H1 (cell line): ENCODE measurements around the gene CSF3. TPM values are rescaled to one million over a fixed set of nuclear protein-coding genes. Genes with fewer than 3 reads are reported as not detected.
A peak's percentile ranks its signal among the peaks of the same experiment; 100 is the strongest.

Experiments used
- CTCF ChIA-PET: fragments of 300-600 bp; sonication (Branson Sonifier 250); formaldehyde crosslinking; loops from one replicate; lab custom pipeline; 2021; ENCODE audit not compliant: partially characterized antibody; lab: Charles Lee
- POLR2A ChIA-PET: fragments of 300-600 bp; sonication (Branson Sonifier 250); formaldehyde crosslinking; loops from one replicate; lab custom pipeline; 2021; ENCODE audit warnings: inconsistent platforms; ENCODE audit not compliant: partially characterized antibody; lab: Charles Lee
- DNase-seq, 2 experiments: peaks; one replicate each; pipeline versions ENCODE4 v3.0.0 to v3.0.0-alpha.2; 2010 to 2022; ENCODE audit warnings: low spot score in 2 of 2, low read depth in 1 of 2, mixed read lengths in 1 of 2
- FAIRE-seq: peaks from 2 replicates; lab custom pipeline; 2011; peaks lifted over from hg19 to GRCh38; lab: Jason Lieb, UNC
- H2AFZ ChIP-seq: 2 replicates; pipeline ENCODE4 v1.8.1; 2012; ENCODE audit warnings: low read length, inconsistent platforms
- H2AK5ac ChIP-seq: 2 replicates; pipeline ENCODE4 v1.6.1; 2013; ENCODE audit warnings: low read depth, low read length
- H2BK120ac ChIP-seq: replicated peaks from 2 replicates; pipeline ENCODE3; 2013; ENCODE audit warnings: low read depth, low read length, inconsistent platforms
- H2BK12ac ChIP-seq: 2 replicates; pipeline ENCODE4 v1.6.1; 2013; ENCODE audit warnings: low read depth, low read length
- H2BK15ac ChIP-seq: 2 replicates; pipeline ENCODE4 v1.6.1; 2013; ENCODE audit warnings: low read length
- H2BK20ac ChIP-seq: 2 replicates; pipeline ENCODE4 v1.6.1; 2013; ENCODE audit warnings: low read length
- H2BK5ac ChIP-seq: 2 replicates; pipeline ENCODE4 v1.6.1; 2013; ENCODE audit warnings: low read depth, low read length
- H3K14ac ChIP-seq: 2 replicates; pipeline ENCODE4 v1.6.1; 2013; ENCODE audit warnings: inconsistent platforms; ENCODE audit not compliant: insufficient read length
- H3K18ac ChIP-seq: 2 replicates; pipeline ENCODE4 v1.6.1; 2013; ENCODE audit warnings: low read length; ENCODE audit errors: extremely low read depth
- H3K23ac ChIP-seq: 2 replicates; pipeline ENCODE4 v1.6.1; 2013; ENCODE audit warnings: inconsistent platforms; ENCODE audit not compliant: insufficient read length
- H3K23me2 ChIP-seq: 2 replicates; pipeline ENCODE4 v1.6.1; 2013; ENCODE audit warnings: low read depth, low read length
- H3K27ac ChIP-seq: 2 replicates; pipeline ENCODE4 v1.6.1; 2011; ENCODE audit warnings: low read depth, low read length, inconsistent platforms
- H3K27me3 ChIP-seq, 4 experiments: replicated peaks in 1 of 4; 1 replicate in 1 of 4; 2 replicates in 3 of 4; pipeline versions ENCODE4 v1.6.1 to v1.8.1; 2011 to 2013; ENCODE audit warnings: low read length in 3 of 4, mild to moderate bottlenecking in 3 of 4, inconsistent platforms in 2 of 4, mixed read lengths in 2 of 4, moderate library complexity in 1 of 4; ENCODE audit not compliant: control insufficient read depth in 3 of 4, insufficient read depth in 3 of 4; ENCODE audit errors: extremely low read depth in 1 of 4
- H3K36me3 ChIP-seq, 4 experiments: 2 replicates each; pipeline versions ENCODE4 v1.6.1 to v1.8.1; 2011 to 2013; ENCODE audit warnings: mild to moderate bottlenecking in 4 of 4, low read length in 3 of 4, moderate library complexity in 2 of 4, control low read depth in 1 of 4, inconsistent platforms in 1 of 4; ENCODE audit not compliant: insufficient read depth in 4 of 4, control insufficient read depth in 2 of 4
- H3K4ac ChIP-seq: replicated peaks from 2 replicates; pipeline ENCODE3; 2013; ENCODE audit warnings: low read length, low read depth, mixed read lengths, inconsistent platforms; ENCODE audit not compliant: insufficient read length
- H3K4me1 ChIP-seq, 4 experiments: replicated peaks in 1 of 4; 1 replicate in 1 of 4; 2 replicates in 3 of 4; pipeline versions ENCODE4 v1.6.1 to v1.8.1; 2011 to 2013; ENCODE audit warnings: low read length in 3 of 4, inconsistent platforms in 2 of 4, mixed read lengths in 1 of 4; ENCODE audit not compliant: insufficient read depth in 4 of 4, control insufficient read depth in 3 of 4
- H3K4me2 ChIP-seq, 2 experiments: 2 replicates each; pipeline versions ENCODE4 v1.6.1 to v1.8.1; 2011 to 2013; ENCODE audit warnings: low read depth in 2 of 2, low read length in 2 of 2, control low read depth in 1 of 2, inconsistent platforms in 1 of 2, mild to moderate bottlenecking in 1 of 2; ENCODE audit not compliant: insufficient read depth in 1 of 2
- H3K4me3 ChIP-seq, 4 experiments: fragments of 200-600, 300-600 bp in 1 of 4; sonication (generic), shearing (Covaris generic), sonication (Bioruptor Twin) in 1 of 4; 2 replicates each; pipeline versions ENCODE4 v1.5.1 to v1.8.1; 2011 to 2016; ENCODE audit warnings: low read length in 4 of 4, low read depth in 3 of 4, control low read depth in 2 of 4, inconsistent platforms in 2 of 4, mild to moderate bottlenecking in 2 of 4, mixed read lengths in 1 of 4, moderate library complexity in 1 of 4; ENCODE audit not compliant: insufficient read depth in 2 of 4; ENCODE audit errors: extremely low read depth in 1 of 4
- H3K56ac ChIP-seq: replicated peaks from 2 replicates; pipeline ENCODE3; 2013; ENCODE audit warnings: low read depth, mild to moderate bottlenecking, mixed read lengths, low read length, inconsistent platforms; ENCODE audit not compliant: insufficient read length
- H3K79me1 ChIP-seq: 2 replicates; pipeline ENCODE4 v1.6.1; 2013; ENCODE audit warnings: low read depth, low read length, control low read depth
- H3K79me2 ChIP-seq, 2 experiments: 2 replicates each; pipeline versions ENCODE4 v1.6.1 to v1.8.1; 2012 to 2013; ENCODE audit warnings: low read length in 2 of 2, mild to moderate bottlenecking in 2 of 2, inconsistent platforms in 1 of 2; ENCODE audit not compliant: insufficient read depth in 2 of 2, control insufficient read depth in 1 of 2
- H3K9ac ChIP-seq, 4 experiments: replicated peaks in 1 of 4; 1 replicate in 1 of 4; 2 replicates in 3 of 4; pipeline versions ENCODE4 v1.6.1 to v1.8.1; 2011 to 2013; ENCODE audit warnings: low read depth in 3 of 4, low read length in 3 of 4, control low read depth in 2 of 4, mild to moderate bottlenecking in 2 of 4, moderate library complexity in 2 of 4, inconsistent platforms in 1 of 4; ENCODE audit errors: extremely low read depth in 1 of 4
- H3K9me3 ChIP-seq, 2 experiments: 2 replicates each; pipeline versions ENCODE4 v1.6.1 to v1.8.1; 2012 to 2013; ENCODE audit warnings: mild to moderate bottlenecking in 2 of 2, moderate library complexity in 2 of 2, control low read depth in 1 of 2, inconsistent platforms in 1 of 2, low read depth in 1 of 2, low read length in 1 of 2, mixed read lengths in 1 of 2; ENCODE audit not compliant: insufficient read depth in 2 of 2
- H4K20me1 ChIP-seq, 2 experiments: replicated peaks in 1 of 2; 2 replicates each; pipeline versions ENCODE3 to v1.8.1; 2011 to 2013; ENCODE audit warnings: inconsistent platforms in 2 of 2, low read length in 2 of 2, mild to moderate bottlenecking in 1 of 2; ENCODE audit not compliant: insufficient read depth in 2 of 2, control insufficient read depth in 1 of 2
- H4K5ac ChIP-seq: 2 replicates; pipeline ENCODE4 v1.6.1; 2013; ENCODE audit warnings: low read length, low read depth, mixed read lengths, inconsistent platforms; ENCODE audit not compliant: insufficient read length
- H4K8ac ChIP-seq: 2 replicates; pipeline ENCODE4 v1.8.0; 2013; ENCODE audit warnings: mild to moderate bottlenecking, moderate library complexity, low read length, inconsistent platforms; ENCODE audit not compliant: insufficient read depth; ENCODE audit errors: extremely low read depth
- H4K91ac ChIP-seq: replicated peaks from 2 replicates; pipeline ENCODE3; 2013; ENCODE audit warnings: low read length, mixed read lengths, inconsistent platforms; ENCODE audit not compliant: insufficient read length
- NRF1 ChIP-seq: IDR thresholded peaks from 2 replicates; pipeline ENCODE4 v1.6.1; 2011; ENCODE audit warnings: mild to moderate bottlenecking, low read depth, low read length, improper control_type of control experiment
- SIN3A ChIP-seq, 2 experiments: IDR thresholded peaks in 1 of 2; conservative IDR thresholded peaks in 1 of 2; 2 replicates each; pipeline ENCODE4 v1.6.1; 2011 to 2012; ENCODE audit warnings: low read length in 2 of 2, improper control_type of control experiment in 1 of 2, low read depth in 1 of 2, mild to moderate bottlenecking in 1 of 2
- WGBS, 2 experiments: shearing (Covaris generic) in 1 of 2; methylation state at CpG; one replicate each; pipeline versions ENCODE4 v1.1.6 to v1.1.7; 2013 to 2015; ENCODE audit warnings: low lambda C conversion rate in 2 of 2, mixed read lengths in 2 of 2, inconsistent platforms in 1 of 2, low coverage in 1 of 2, missing lambda C conversion rate in 1 of 2; ENCODE audit not compliant: insufficient replicate concordance in 2 of 2, insufficient coverage in 1 of 2, insufficient read length in 1 of 2; ENCODE audit errors: extremely low coverage in 1 of 2, missing lambda C conversion rate in 1 of 2; 5-methylcytosine and 5-hydroxymethylcytosine counted together
- polyA plus RNA-seq, 7 experiments: library from polyadenylated mRNA; depleted of rRNA in 3 of 7; stranded (reverse) in 5 of 7; unstranded in 2 of 7; fragments of >200 nt in 5 of 7; fragments of 200-250 nt in 2 of 7; gene quantifications; 1 replicate in 5 of 7; 2 replicates in 1 of 7; 4 replicates in 1 of 7; pipeline versions ENCODE4 v1.2.1 to v1.2.3, GENCODE V29; 2011 to 2013; ENCODE audit warnings: missing spikeins in 2 of 7, mixed read lengths in 2 of 7
- total RNA-seq: library from RNA; stranded (reverse); fragmentation: NEBNext Ultra II Directional; extraction: Animal tissue kit (Norgen Biotek cat#: 25700); gene quantifications from 2 replicates; pipeline ENCODE4 v1.2.1, GENCODE V29; 2021

Gene CSF3
- total and polyA plus RNA-seq, 2 of the 8 experiments (the other 6 are each of a cell fraction or from before 2014, with no cell fraction given) = 0.03 TPM; not detected in 1

GRCh38 chr17:40014375-40014980, 762 bp upstream of the CSF3 start:
- no peak for DNase-seq
- POLR2A ChIA-PET = interaction anchor here (0.7 to 4.6 kb wide), 6 partner anchors 11 to 99 kb away, joined by 3 to 42 read pairs (median 5); partner anchors contain the start of gene PSMD3
- no peak; a peak in 1 of 4 replicates for TF ChIP-seq SIN3A (conservative IDR thresholded peaks at IDR 0.05 in 1 of 2, IDR thresholded peaks at IDR 0.05 in 1 of 2; ENCODE audit: low read depth in 1 of 2, low read length in 2 of 2)
- TF ChIP-seq NRF1 = no peak

More at GRCh38 chr17:40014375-40014980, 762 bp upstream of the CSF3 start:
- H3K4me3 ChIP-seq = no peak overlapping the region
- CTCF ChIA-PET = interaction anchor here (0.7 to 15.0 kb wide), 27 partner anchors 13 to 302 kb away, joined by 3 to 428 read pairs (median 4); partner anchors contain the start of gene NR1D1
- H4K91ac ChIP-seq = no peak overlapping the region
- no peaks in the 10 kb centered on the region for H3K23me2 ChIP-seq
- FAIRE-seq = no peak
- 0 out of 2 replicates have a peak overlapping the region, but pooled peaks have one; percentile 18 for H2BK12ac ChIP-seq
- H3K27me3 ChIP-seq = peaks cover 0 to 2% (median 0%) of the 10 kb centered on the region in 4 experiments; a peak in 2 of 7 replicates
- H3K4ac ChIP-seq = no peak overlapping the region
- no peaks in the 10 kb centered on the region; a peak in 1 of 4 replicates for H3K9me3 ChIP-seq
- no peak overlapping the region for H2AK5ac ChIP-seq
- H3K79me2 ChIP-seq = no peaks in the 10 kb centered on the region
- no peaks in the 10 kb centered on the region for H4K20me1 ChIP-seq
- no peak overlapping the region for H3K18ac ChIP-seq
- H3K14ac ChIP-seq = no peak overlapping the region
- no peak overlapping the region for H4K5ac ChIP-seq
- no peak overlapping the region for H3K4me2 ChIP-seq
- no peak overlapping the region for H2BK120ac ChIP-seq
- peaks cover 0 to 3% (median 0%) of the 10 kb centered on the region in 4 experiments; a peak in 1 of 8 replicates for H3K36me3 ChIP-seq
- 89% methylated on average over 16 of the region's 18 CpGs; no CpG with 5 or more reads in 1 of the 2 experiments for WGBS, 2 experiments
- 0 out of 2 replicates have a peak, but pooled peaks cover 2% of the 10 kb centered on the region for H3K79me1 ChIP-seq
- H2AFZ ChIP-seq = 0 out of 2 replicates have a peak overlapping the region, but pooled peaks have one; percentile 35
- no peak overlapping the region for H2BK20ac ChIP-seq
- no peak overlapping the region for H3K27ac ChIP-seq
- H4K8ac ChIP-seq = 0 out of 2 replicates have a peak overlapping the region, but pooled peaks have one; percentile 22
- peaks cover 0 to 24% (median 17%) of the 10 kb centered on the region in 4 experiments; a peak in 6 of 7 replicates for H3K4me1 ChIP-seq
- H2BK5ac ChIP-seq = no peak overlapping the region
- H3K56ac ChIP-seq = no peak overlapping the region
- H2BK15ac ChIP-seq = no peak overlapping the region
- H3K9ac ChIP-seq = no peak overlapping the region
- no peak overlapping the region for H3K23ac ChIP-seq
